ENCODE data around the gene DICER1. TPM values are rescaled to one million over a fixed set of nuclear protein-coding genes. Genes with fewer than 3 reads are reported as not detected.

Gene DICER1
- total RNA-seq, 1 donor from 2014 or later, result 100 TPM

DNA sequence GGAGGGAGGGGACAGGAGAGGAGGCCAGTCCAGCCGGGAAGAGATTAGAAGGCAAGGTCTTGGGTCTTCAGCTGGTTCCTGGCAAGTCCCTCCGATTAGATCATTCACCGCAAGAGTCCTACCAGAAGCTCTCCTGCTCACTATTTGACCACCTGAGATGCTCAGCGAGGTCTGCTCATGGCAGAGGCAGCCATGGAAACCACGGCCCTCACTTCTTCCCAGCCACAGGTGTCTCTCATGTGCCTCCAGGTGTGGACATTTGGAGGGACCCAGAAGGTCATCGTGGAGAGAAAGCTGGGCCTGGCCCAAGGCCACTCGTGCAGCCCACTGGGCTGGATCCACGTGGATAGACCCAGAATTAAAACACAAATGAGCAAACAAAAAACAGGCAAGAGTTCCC, 99.5 kb downstream of the DICER1 start:
- no peak for DNase-seq (ENCODE audit: extremely low spot score, unreplicated experiment)

DNA sequence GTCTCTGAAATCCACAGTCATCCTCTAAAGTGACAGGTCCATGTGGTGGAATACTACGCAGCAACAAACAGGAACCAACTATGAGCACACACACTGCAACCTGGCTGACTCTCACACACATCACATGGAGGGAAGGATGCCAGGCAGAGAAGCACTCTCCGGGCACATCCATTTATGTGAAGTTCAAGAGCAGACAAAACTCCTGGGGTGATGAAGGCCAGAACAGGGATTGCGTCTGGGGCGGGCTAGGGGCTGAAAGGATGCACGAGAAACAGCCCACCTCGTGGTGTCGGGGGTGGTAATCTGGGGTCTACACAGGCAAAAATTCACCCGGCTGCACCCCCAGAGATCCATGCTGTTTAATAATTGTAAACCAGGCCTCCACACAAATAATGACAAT, 100.2 kb downstream of the DICER1 start:
- H3K9me3 Mint-ChIP-seq, result no peaks in the 10 kb centered on the region
- H3K27me3 Mint-ChIP-seq, result peaks cover 5% of the 10 kb centered on the region
- peaks cover 21% of the 10 kb centered on the region for H3K4me1 Mint-ChIP-seq (ENCODE audit: unreplicated experiment)
- no peak for DNase-seq (ENCODE audit: extremely low spot score, unreplicated experiment)
- no peak overlapping the region for H3K4me3 Mint-ChIP-seq
- H3K36me3 Mint-ChIP-seq, result no peaks in the 10 kb centered on the region
- H3K27ac Mint-ChIP-seq, result no peak overlapping the region
- TF ChIP-seq, protein P1, sequence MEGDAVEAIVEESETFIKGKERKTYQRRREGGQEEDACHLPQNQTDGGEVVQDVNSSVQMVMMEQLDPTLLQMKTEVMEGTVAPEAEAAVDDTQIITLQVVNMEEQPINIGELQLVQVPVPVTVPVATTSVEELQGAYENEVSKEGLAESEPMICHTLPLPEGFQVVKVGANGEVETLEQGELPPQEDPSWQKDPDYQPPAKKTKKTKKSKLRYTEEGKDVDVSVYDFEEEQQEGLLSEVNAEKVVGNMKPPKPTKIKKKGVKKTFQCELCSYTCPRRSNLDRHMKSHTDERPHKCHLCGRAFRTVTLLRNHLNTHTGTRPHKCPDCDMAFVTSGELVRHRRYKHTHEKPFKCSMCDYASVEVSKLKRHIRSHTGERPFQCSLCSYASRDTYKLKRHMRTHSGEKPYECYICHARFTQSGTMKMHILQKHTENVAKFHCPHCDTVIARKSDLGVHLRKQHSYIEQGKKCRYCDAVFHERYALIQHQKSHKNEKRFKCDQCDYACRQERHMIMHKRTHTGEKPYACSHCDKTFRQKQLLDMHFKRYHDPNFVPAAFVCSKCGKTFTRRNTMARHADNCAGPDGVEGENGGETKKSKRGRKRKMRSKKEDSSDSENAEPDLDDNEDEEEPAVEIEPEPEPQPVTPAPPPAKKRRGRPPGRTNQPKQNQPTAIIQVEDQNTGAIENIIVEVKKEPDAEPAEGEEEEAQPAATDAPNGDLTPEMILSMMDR (conservative IDR thresholded peaks at IDR 0.05), result no peak

More for the DNA sequence above, 99.5 kb downstream of the DICER1 start:
- H3K4me1 Mint-ChIP-seq (ENCODE audit: unreplicated experiment), result peaks cover 17% of the 10 kb centered on the region
- H3K27ac Mint-ChIP-seq, result no peak overlapping the region
- no peak overlapping the region for H3K4me3 Mint-ChIP-seq
- H3K36me3 Mint-ChIP-seq, result no peaks in the 10 kb centered on the region
- H3K27me3 Mint-ChIP-seq, result no peaks in the 10 kb centered on the region
- TF ChIP-seq, protein P1 (conservative IDR thresholded peaks at IDR 0.05), result no peak
- H3K9me3 Mint-ChIP-seq, result no peaks in the 10 kb centered on the region

DNA sequence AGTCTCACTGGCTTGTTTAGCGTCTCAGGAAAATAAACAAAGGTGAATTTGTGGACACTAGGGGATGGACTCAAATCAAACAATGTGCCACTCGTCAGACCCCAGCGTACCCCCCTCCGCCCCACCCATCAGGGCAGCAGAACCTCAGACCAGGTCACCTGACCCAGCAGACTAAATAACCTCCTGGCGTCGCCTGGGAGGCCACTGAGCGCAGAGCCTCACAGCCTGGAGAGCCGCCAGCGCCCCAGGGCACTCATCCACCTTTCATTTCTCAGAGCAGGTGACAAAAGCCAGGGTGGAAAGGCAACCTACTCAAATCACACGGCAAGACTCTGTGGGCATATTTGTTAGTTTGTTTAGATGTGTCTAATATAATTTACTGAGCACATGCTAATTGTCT, 100.9 kb downstream of the DICER1 start:
- Mint-ChIP-seq H3K9me3 (no peaks in the 10 kb centered on the region), H3K36me3 (no peaks in the 10 kb centered on the region), H3K4me3 (no peak overlapping the region), H3K27me3 (peaks cover 5% of the 10 kb centered on the region), H3K4me1 (ENCODE audit: unreplicated experiment) (peaks cover 21% of the 10 kb centered on the region), H3K27ac (no peak overlapping the region)
- TF ChIP-seq, protein P1 (conservative IDR thresholded peaks at IDR 0.05), result no peak
- DNase-seq (ENCODE audit: extremely low spot score, unreplicated experiment), result no peak

DNA sequence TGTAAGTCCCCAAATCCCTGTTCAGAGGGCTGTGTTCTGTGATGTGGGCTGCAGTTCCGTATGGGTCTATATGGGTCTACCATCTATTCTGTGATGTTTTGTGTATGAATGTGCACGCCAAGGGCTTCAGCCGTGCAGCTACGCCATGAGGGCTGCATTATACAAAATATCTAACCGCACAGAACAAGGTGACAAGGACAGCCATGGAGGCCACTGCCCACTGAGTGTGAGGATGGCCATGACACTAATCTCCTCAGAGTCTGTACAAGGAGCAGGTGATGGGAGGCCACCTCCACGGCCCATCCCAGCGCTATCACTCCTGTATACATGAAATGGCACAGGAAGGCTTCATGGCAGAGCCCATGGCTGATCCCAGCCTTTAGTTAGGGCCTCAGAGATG, 102.0 kb downstream of the DICER1 start:
- Mint-ChIP-seq H3K27me3 (peaks cover 5% of the 10 kb centered on the region), H3K9me3 (no peaks in the 10 kb centered on the region), H3K4me3 (no peak overlapping the region), H3K27ac (no peak overlapping the region), H3K36me3 (no peaks in the 10 kb centered on the region), H3K4me1 (ENCODE audit: unreplicated experiment) (peaks cover 21% of the 10 kb centered on the region)
- DNase-seq (ENCODE audit: extremely low spot score, unreplicated experiment), result no peak
- TF ChIP-seq, protein P1 (conservative IDR thresholded peaks at IDR 0.05), result no peak

DNA sequence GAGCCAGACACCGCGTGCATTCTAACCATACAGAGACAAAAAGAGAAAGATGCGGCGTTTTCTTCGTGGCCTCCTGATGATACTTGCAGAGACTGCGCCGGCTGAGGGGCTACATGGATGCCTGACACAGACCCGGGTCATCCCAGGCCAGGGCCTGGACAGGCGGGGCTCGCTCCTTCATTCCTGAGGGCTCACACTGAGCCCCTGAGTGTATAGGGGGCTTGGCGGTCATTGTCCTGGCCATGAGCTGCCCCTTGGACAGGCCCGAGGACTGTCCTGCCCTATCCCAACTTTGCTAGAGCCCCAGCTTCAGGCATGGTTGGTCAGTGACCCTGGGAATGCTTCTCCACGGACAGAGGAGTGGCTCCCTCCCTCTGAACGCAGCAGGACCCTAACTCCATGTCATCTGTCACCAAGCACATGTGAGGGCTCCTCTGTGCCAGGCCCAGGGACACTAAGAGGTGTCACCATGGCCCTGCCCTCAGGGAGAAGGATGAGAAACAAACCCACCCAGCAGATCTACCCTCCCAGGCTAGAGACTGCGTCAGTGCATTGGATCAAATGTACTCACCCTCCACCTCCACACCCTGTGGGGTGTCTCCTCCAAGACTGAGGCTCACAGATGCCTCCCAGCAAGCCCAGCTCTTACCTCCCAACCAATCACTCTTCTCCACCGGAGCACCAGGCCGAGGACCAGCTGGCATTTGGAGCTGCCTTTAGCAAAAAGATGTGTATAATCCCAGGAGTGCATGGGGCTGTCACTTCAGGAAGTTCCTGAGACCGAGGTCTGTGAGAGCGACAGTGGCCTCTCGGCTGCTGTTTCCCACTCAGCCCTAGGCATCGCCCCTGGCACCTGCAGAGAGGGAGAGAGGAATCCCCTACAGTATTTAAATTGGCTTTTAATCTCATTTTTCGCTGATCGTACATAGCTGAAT, 102.7 kb downstream of the DICER1 start:
- Mint-ChIP-seq H3K36me3 (no peaks in the 10 kb centered on the region), H3K4me3 (no peak overlapping the region), H3K4me1 (ENCODE audit: unreplicated experiment) (peaks cover 21% of the 10 kb centered on the region), H3K27me3 (peaks cover 9% of the 10 kb centered on the region), H3K27ac (no peak overlapping the region), H3K9me3 (no peaks in the 10 kb centered on the region)
- TF ChIP-seq, protein P1 (conservative IDR thresholded peaks at IDR 0.05), result no peak
- no peak for DNase-seq (ENCODE audit: extremely low spot score, unreplicated experiment)
